Measurements from ENCODE around the gene PPAN.

PPAN gene

DNA sequence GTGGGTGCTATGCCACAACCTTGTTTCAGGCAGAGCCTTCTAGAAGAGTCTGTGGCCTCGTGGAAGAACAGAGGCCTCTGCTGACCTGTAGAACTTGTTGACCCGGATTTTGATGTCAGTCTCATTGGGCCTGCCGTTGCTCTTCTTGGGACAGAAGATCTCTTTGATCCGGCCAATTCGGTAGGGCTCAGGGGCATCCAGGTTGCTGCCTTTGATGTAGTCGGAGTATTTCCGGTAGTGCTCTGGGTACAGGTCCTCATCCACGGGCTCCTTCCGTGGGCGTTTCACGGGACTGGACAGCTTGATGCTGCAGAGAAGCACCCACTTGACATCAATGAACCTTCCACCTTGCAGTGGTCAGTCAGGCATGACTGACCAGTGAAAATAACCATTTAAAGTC is 37.5 kb downstream of the PPAN start:
- DNase-seq (ENCODE audit: insufficient read length, low spot score), result no peak
- TF ChIP-seq TAF1 (IDR thresholded peaks at IDR 0.05; ENCODE audit: low read depth, low read length) (no peak), SPI1 (IDR thresholded peaks at IDR 0.05; ENCODE audit: low read depth, low read length) (no peak), POU2F2 (IDR thresholded peaks at IDR 0.05; ENCODE audit: low read depth, low read length) (no peak), POLR2A (IDR thresholded peaks at IDR 0.05; ENCODE audit: low read depth, low read length) (no peak), POLR2AphosphoS5 (IDR thresholded peaks at IDR 0.05; ENCODE audit: low read depth, low read length) (no peak), PAX5 (IDR thresholded peaks at IDR 0.05; ENCODE audit: insufficient read depth, low read length, severe bottlenecking) (no peak)
- FAIRE-seq, result no peak

DNA sequence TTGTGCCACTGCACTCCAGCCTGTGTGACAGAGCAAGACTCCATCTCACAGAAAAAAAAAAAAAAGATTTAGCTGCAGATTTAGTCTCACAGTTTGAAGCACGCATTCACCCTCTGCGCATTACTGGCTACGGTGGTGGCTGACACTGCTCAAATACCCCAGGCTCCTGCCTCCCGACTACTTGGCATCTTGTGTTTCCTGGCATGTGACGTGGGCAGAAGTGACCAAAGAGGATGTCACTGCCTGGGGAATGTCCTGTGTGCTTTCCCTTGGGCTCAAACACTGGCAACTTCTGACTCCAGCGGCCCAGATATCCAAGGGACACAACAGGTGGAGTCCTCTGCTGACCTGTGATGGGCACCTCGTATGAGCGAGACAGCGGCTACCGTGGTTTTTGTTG is 38.2 kb downstream of the PPAN start:
- FAIRE-seq, result no peak

DNA sequence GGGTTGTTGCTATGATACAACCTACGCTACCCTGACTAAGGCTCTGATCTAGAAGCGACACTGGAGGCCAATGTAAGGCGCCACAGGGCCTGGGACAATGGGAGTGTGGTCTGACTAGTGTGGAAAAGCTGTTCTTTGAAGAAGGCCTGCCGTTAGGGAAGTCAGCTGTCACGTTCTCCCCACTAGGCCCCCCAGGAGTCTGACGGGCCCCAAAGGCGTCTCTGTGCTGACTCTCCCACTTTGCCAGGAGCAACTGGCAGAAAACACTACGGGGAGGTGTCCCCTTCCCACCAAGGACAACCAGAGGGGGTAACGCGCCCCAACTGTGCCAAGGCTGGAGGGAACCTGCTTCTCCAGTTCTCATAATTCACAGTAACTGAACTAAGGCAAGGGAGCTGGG is 38.9 kb downstream of the PPAN start:
- DNase-seq (ENCODE audit: insufficient read length, low spot score) (no peak), FAIRE-seq (no peak)
- TF ChIP-seq POLR2A (IDR thresholded peaks at IDR 0.05; ENCODE audit: low read depth, low read length) (no peak), TAF1 (IDR thresholded peaks at IDR 0.05; ENCODE audit: low read depth, low read length) (no peak), POLR2AphosphoS5 (IDR thresholded peaks at IDR 0.05; ENCODE audit: low read depth, low read length) (no peak), SPI1 (IDR thresholded peaks at IDR 0.05; ENCODE audit: low read depth, low read length) (no peak), PAX5 (IDR thresholded peaks at IDR 0.05; ENCODE audit: insufficient read depth, low read length, severe bottlenecking) (no peak), POU2F2 (IDR thresholded peaks at IDR 0.05; ENCODE audit: low read depth, low read length) (no peak)

More for the DNA sequence above, 38.2 kb downstream of the PPAN start:
- DNase-seq (ENCODE audit: insufficient read length, low spot score), result no peak
- TF ChIP-seq POLR2AphosphoS5 (IDR thresholded peaks at IDR 0.05; ENCODE audit: low read depth, low read length) (no peak), TAF1 (IDR thresholded peaks at IDR 0.05; ENCODE audit: low read depth, low read length) (no peak), SPI1 (IDR thresholded peaks at IDR 0.05; ENCODE audit: low read depth, low read length) (no peak), PAX5 (IDR thresholded peaks at IDR 0.05; ENCODE audit: insufficient read depth, low read length, severe bottlenecking) (no peak), POLR2A (IDR thresholded peaks at IDR 0.05; ENCODE audit: low read depth, low read length) (no peak), POU2F2 (IDR thresholded peaks at IDR 0.05; ENCODE audit: low read depth, low read length) (no peak)

DNA sequence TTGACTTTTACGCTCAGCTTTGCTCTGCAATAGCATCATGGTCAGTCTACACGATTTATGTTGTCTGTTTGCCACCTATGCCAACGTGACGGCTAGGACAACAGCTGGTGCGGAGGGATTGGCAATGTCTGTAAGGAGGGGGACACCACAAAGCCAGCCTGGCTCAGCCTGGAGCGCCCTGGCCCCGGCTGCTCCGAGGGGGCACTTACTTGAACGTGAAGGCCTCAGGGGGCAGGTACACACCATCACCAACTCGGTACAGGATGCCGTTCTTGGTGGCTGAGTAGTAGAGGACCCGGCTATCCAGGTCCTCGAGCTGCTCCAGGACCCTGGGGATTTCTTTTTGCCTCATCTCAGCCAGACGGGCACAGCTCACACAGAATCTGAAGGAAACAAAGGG is 40.0 kb downstream of the PPAN start:
- no peak for FAIRE-seq
- no peak for TF ChIP-seq PAX5 (IDR thresholded peaks at IDR 0.05; ENCODE audit: insufficient read depth, low read length, severe bottlenecking)

DNA sequence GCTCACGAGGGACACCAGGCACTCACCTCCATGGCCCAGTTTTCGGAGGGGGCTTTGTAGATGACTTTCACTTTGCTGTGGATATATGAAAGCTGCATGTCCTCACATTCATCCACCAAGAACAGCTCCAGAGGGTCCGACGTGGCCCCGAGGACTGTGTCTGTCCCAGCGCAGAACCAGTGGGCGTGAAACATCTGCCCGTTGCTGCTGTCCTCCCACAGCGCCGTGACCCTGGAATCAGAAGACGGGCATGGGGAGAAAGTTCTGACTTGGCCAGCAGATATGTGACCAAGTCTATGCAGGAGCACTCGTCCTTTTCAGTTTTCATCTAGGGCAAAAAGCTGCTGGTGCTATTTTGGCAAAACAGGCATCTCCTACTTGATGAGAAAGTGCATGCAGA is 43.3 kb downstream of the PPAN start:
- FAIRE-seq (no peak), DNase-seq (ENCODE audit: insufficient read length, low spot score) (no peak)
- TF ChIP-seq POU2F2 (IDR thresholded peaks at IDR 0.05; ENCODE audit: low read depth, low read length), result no peak
- no peak for TF ChIP-seq PAX5 (IDR thresholded peaks at IDR 0.05; ENCODE audit: insufficient read depth, low read length, severe bottlenecking)
- no peak for TF ChIP-seq TAF1 (IDR thresholded peaks at IDR 0.05; ENCODE audit: low read depth, low read length)
- TF ChIP-seq POLR2AphosphoS5 (IDR thresholded peaks at IDR 0.05; ENCODE audit: low read depth, low read length), result no peak
- no peak for TF ChIP-seq SPI1 (IDR thresholded peaks at IDR 0.05; ENCODE audit: low read depth, low read length)
- no peak for TF ChIP-seq POLR2A (IDR thresholded peaks at IDR 0.05; ENCODE audit: low read depth, low read length)

More for the DNA sequence above, 40.0 kb downstream of the PPAN start:
- no peak for DNase-seq (ENCODE audit: insufficient read length, low spot score)

DNA sequence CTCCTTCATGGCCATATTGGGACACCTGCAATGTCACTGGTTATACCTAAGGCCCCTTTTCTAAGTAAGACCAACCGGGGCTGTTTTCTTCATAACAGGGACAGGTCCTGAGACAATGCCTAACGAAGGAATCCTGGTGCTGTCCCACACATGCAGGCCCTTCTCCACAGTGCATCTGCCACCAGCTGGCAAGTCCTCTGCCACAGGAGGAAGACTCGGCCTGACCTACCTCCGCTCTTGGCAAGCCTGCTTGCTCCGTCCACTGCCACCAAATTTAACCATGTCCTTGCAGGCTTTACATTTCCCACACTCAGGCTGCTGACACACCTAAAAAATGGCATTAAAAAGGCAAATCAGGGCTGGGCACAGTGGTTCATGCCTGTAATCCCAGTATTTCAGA is 45.4 kb downstream of the PPAN start:
- no peak for DNase-seq (ENCODE audit: insufficient read length, low spot score)
- no peak for TF ChIP-seq TAF1 (IDR thresholded peaks at IDR 0.05; ENCODE audit: low read depth, low read length)
- no peak for TF ChIP-seq PAX5 (IDR thresholded peaks at IDR 0.05; ENCODE audit: insufficient read depth, low read length, severe bottlenecking)
- TF ChIP-seq POLR2A (IDR thresholded peaks at IDR 0.05; ENCODE audit: low read depth, low read length), result no peak
- no peak for TF ChIP-seq SPI1 (IDR thresholded peaks at IDR 0.05; ENCODE audit: low read depth, low read length)
- no peak for TF ChIP-seq POU2F2 (IDR thresholded peaks at IDR 0.05; ENCODE audit: low read depth, low read length)
- TF ChIP-seq POLR2AphosphoS5 (IDR thresholded peaks at IDR 0.05; ENCODE audit: low read depth, low read length), result no peak
- no peak for FAIRE-seq

DNA sequence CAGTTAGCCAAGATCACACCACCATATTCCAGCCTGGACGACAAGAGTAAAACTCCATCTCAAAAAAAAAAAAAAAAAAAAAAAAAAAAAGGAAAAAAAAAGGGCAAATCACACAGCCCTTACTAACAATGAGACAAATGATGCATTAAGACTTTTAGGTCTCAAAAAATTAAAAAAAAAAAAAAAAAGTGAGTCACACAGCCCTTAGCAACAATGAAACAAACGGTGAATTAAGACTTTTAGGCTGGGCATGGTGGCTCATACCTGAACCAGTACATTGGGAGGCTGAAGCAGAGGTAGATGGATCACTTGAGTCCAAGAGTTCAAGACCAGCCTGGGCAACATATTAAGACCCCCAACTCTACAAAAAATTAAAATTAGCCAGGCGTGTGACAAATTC is 45.9 kb downstream of the PPAN start:
- TF ChIP-seq TAF1 (IDR thresholded peaks at IDR 0.05; ENCODE audit: low read depth, low read length), result no peak
- TF ChIP-seq POLR2A (IDR thresholded peaks at IDR 0.05; ENCODE audit: low read depth, low read length), result no peak
- no peak for TF ChIP-seq POLR2AphosphoS5 (IDR thresholded peaks at IDR 0.05; ENCODE audit: low read depth, low read length)
- TF ChIP-seq PAX5 (IDR thresholded peaks at IDR 0.05; ENCODE audit: insufficient read depth, low read length, severe bottlenecking), result no peak
- TF ChIP-seq SPI1 (IDR thresholded peaks at IDR 0.05; ENCODE audit: low read depth, low read length), result no peak
- TF ChIP-seq POU2F2 (IDR thresholded peaks at IDR 0.05; ENCODE audit: low read depth, low read length), result no peak
- no peak for DNase-seq (ENCODE audit: insufficient read length, low spot score)
- no peak for FAIRE-seq

DNA sequence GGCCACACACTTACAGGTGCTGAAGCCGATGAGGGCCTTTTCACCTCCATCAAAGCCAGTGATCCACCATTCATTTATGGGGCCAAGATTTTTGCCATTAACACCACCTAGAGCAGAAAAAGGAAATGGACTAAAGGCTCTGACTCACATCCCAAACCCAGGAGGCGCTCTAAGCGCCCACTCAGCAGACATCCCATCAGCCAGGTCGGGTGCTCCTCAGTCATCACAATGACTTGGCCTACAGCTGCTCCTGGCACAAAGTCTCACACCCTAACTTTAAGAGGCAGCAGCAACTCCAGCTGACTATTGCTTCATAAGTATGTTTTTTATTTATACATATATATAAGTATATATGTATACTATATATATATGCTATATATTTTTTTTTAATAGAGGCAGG is 49.7 kb downstream of the PPAN start:
- FAIRE-seq (no peak), DNase-seq (ENCODE audit: insufficient read length, low spot score) (no peak)
- TF ChIP-seq POLR2AphosphoS5 (IDR thresholded peaks at IDR 0.05; ENCODE audit: low read depth, low read length) (no peak), PAX5 (IDR thresholded peaks at IDR 0.05; ENCODE audit: insufficient read depth, low read length, severe bottlenecking) (no peak), SPI1 (IDR thresholded peaks at IDR 0.05; ENCODE audit: low read depth, low read length) (no peak), TAF1 (IDR thresholded peaks at IDR 0.05; ENCODE audit: low read depth, low read length) (no peak), POLR2A (IDR thresholded peaks at IDR 0.05; ENCODE audit: low read depth, low read length) (no peak), POU2F2 (IDR thresholded peaks at IDR 0.05; ENCODE audit: low read depth, low read length) (no peak)

DNA sequence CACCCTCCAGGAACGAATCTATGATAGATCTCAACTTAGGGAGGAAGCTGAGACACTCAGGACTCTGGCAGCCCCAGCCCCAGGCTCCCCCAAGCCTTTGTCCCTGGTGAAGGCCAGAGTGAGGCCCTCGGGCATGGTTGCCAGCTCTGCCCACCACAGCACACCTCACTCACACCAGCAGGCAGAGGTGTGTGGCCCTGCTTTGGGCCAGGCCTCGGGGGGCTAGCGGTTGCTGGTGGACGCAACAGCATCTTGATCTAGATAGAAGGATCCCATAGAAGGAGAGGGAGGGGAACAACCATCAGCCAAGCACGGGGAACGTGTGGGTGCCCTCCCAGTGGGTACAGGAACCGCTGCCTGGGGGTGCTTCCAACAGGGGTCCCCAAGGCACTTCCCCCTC is 51.9 kb downstream of the PPAN start:
- FAIRE-seq (no peak), DNase-seq (ENCODE audit: insufficient read length, low spot score) (no peak)
- TF ChIP-seq POU2F2 (IDR thresholded peaks at IDR 0.05; ENCODE audit: low read depth, low read length), result no peak
- no peak for TF ChIP-seq SPI1 (IDR thresholded peaks at IDR 0.05; ENCODE audit: low read depth, low read length)
- TF ChIP-seq POLR2A (IDR thresholded peaks at IDR 0.05; ENCODE audit: low read depth, low read length), result no peak
- TF ChIP-seq PAX5 (IDR thresholded peaks at IDR 0.05; ENCODE audit: insufficient read depth, low read length, severe bottlenecking), result no peak
- no peak; the same call in 1 of the 2 replicates for TF ChIP-seq POLR2AphosphoS5 (IDR thresholded peaks at IDR 0.05; ENCODE audit: low read depth, low read length)

DNA sequence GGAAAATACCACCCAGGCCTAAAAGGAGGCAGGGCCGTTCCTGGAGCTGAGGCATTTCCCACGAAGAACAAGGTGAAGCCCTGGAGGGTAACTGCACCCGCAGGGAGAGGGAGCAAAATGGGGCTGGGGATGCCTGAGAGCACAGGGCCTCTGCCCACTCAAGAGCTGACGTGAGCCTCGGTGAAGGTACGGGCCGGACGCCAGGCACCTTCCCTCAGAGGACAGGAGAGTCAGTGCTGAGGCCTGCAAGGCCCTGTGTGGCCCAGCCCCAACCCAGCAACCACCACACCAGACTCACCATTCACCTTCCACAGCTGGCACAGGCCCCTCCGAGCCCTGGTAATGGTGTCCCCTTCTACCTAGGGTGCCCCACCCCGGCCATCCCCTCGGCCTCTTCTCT is 52.3 kb downstream of the PPAN start:
- TF ChIP-seq POLR2AphosphoS5 (IDR thresholded peaks at IDR 0.05; ENCODE audit: low read depth, low read length) (0 out of 2 replicates have a peak, but pooled peaks have one; percentile 30), POLR2A (IDR thresholded peaks at IDR 0.05; ENCODE audit: low read depth, low read length) (no peak), TAF1 (IDR thresholded peaks at IDR 0.05; ENCODE audit: low read depth, low read length) (no peak), POU2F2 (IDR thresholded peaks at IDR 0.05; ENCODE audit: low read depth, low read length) (no peak), PAX5 (IDR thresholded peaks at IDR 0.05; ENCODE audit: insufficient read depth, low read length, severe bottlenecking) (no peak), SPI1 (IDR thresholded peaks at IDR 0.05; ENCODE audit: low read depth, low read length) (no peak)
- DNase-seq (ENCODE audit: insufficient read length, low spot score) (no peak), FAIRE-seq (no peak)

Measured in GM12891 (cell line).